HG02798 (cell line): ENCODE measurements around the gene GIGYF2.

ENCODE experiments used
- ATAC-seq: cut with Tn5 transposase; IDR thresholded peaks from one replicate; pipeline ENCODE4 v1.9.1; 2021; ENCODE audit warnings: mild to moderate bottlenecking; ENCODE audit not compliant: unreplicated experiment, poor library complexity

GIGYF2 gene

GRCh38 chr2:232888099-232888836 lies 191.1 kb downstream of the GIGYF2 start:
- ATAC-seq = no peak

GRCh38 chr2:232888839-232889529 lies 191.9 kb downstream of the GIGYF2 start:
- ATAC-seq = no peak

GRCh38 chr2:232889876-232890401 lies 192.8 kb downstream of the GIGYF2 start:
- ATAC-seq = no peak

DNA sequence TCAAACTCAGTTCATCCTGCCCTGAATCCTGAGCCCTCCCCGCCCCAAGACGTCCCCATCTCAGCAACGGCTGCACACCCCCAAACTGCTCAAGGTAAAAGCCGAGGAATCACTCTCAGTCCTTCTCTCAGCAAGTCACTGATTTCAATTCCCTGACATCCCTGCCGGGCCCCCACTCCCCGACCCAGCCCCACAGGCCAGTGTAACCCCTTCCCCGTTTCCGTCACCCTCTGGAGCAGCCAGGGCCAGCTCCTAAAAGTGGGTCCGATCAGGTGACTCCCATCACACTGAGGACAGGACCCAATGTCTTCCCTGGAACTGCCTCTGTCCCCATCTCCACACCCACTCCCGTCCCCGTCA lies 193.4 kb downstream of the GIGYF2 start:
- no peak for ATAC-seq

DNA sequence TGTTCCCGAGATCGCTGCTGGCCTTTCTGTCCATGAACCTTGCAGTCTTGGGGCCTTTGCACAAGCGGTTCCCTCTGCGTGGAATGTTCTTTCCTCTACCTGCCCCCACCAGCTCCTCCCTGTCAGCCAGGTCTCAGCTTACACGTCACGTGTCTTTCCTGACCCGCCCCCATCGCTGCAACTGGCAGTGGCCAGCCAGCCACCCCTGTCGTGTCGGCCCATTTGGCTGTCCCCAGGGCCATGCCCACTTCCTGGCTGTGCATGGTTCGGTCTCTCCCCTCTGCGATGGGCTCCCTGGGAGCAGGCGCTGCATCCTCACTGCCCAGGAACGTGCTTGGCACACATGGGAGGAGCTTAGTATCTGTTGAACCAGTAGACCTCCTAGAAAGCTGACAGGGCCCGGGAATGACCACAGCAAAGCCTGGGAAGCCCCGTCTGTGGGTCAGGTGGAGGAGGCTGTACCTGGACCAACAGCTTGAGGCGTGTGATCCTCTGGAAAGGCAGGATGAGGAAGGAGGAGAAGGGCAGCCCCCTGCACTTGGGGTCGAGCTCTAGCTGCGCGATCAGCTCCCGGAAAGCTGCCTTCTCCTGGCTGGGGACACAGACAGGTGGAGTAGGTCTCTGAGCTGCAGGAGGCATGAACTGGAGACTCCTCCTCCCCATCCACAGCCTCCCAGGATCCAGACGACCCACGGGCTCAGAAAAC lies 193.9 kb downstream of the GIGYF2 start:
- ATAC-seq = no peak

DNA sequence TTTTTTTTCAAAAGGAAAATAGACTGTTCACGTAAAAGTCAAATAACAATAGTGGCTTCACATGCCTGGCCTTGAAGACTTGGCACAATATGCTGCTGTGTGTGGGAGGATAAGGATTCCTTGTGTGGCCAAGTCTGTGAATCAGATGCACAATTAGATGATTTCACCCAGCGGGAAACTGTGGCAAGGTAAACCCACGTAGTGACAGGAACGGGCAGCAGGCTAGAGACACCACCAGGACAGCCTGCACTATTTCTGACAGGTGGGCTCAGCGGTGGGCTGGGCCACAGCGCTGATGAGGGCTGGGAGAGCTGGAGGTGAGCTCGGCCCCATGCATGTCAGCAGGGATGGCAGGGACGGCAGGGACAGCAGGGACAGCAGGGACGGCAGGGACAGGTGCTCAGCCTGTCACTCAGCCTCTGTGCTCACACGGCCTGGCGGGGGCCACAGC lies 194.5 kb downstream of the GIGYF2 start:
- no peak for ATAC-seq

- ATAC-seq = no peak
Observed at GRCh38 chr2:232892221-232892620, 195.1 kb downstream of the GIGYF2 start.

DNA sequence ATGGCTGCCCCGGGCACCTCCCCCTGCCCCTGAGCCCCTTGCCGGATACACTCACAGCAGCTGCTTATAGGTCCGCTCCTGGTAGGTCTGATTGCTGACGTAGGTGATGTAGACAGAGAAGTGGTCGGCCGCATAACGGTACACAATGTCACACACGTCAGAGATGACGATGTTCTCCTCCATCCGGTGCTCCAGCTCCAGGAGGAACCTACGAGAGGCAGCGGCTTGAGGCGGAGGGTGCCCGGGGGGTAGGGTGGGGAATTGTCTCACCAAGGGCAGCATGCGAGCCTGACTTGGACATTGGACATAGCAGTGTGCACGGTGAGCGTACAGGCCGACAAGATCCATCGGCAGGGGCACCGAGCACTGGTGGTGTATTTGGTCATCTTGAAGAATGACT lies 195.7 kb downstream of the GIGYF2 start:
- ATAC-seq = no peak

DNA sequence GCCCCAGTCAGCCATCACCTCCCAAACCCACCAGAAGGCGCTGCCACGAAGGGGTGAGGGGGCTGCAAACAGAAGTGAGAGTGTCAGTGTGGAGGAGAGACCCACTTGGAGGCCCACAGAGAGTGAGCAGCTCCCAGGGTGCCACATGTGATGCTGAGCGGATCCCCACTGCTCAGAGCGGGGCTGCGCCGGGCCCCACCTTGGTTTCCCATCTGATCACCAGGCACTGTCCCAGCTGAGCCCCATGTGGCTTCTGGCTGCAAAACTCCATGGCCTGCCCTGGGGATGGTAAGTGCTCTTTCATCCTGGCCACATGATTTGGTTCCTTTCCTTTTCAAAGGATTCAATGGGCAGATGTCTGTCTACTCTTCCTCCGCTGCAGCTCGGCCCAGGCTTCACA lies 196.7 kb downstream of the GIGYF2 start:
- ATAC-seq = no peak

DNA sequence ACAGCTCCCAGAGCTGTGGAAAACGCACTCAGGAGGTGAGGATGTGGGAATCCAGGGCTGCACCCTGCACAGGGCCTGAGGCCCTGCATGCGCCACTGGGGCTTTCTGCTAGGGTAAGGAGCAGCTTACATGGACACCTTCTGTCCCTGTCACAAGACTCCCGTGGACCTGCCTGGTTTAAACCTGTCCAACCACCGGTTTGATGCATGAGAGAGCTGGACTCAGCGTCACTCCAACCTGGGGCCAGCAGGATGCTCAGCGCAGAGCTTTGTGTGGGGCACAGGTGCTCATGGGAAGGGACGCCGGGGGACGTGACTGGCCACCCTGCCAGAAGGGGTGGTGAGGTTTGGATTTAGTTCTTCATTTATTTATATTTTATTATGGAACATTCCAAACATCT lies 197.1 kb downstream of the GIGYF2 start:
- no peak for ATAC-seq

DNA sequence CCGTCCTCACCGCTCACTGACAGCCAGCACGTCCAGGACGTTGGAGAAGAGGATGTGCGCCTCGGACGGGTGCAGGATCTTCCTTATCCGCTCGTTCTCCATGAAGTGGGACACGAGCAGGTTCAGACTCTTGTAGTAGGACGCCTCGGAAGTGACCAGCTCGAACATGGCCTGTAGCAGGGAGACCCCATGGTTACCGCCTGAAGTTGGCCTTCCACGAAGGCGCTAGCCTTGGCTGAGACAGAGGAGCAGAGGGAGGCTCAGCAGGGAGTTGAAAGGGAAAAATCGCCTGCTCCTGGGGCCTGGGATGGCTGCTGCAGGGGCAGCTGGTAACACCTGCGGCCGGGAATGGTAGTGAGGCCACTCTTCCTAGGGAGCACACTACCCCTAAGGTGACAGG lies 197.6 kb downstream of the GIGYF2 start:
- ATAC-seq = no peak

DNA sequence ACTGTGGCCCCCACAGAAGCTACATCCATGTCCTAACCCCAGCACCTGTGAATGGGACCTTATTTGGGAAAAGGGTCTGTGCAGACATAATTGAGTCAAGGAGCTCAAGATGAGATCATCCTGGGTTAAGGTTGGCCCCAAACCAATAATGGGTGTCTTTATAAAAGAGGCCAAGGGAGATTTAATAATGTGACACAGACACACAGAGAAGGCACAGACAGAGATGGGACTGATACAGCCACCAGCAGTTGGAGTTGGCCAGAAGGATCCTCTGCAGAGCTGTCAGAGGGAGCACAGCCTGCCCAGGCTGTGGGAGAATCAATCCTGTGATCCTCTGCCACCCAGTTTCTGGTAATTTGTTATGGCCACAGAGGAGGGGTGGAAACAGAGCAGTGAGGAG lies 199.0 kb downstream of the GIGYF2 start:
- no peak for ATAC-seq

GRCh38 chr2:232896720-232897597 lies 199.8 kb downstream of the GIGYF2 start:
- ATAC-seq = no peak

DNA sequence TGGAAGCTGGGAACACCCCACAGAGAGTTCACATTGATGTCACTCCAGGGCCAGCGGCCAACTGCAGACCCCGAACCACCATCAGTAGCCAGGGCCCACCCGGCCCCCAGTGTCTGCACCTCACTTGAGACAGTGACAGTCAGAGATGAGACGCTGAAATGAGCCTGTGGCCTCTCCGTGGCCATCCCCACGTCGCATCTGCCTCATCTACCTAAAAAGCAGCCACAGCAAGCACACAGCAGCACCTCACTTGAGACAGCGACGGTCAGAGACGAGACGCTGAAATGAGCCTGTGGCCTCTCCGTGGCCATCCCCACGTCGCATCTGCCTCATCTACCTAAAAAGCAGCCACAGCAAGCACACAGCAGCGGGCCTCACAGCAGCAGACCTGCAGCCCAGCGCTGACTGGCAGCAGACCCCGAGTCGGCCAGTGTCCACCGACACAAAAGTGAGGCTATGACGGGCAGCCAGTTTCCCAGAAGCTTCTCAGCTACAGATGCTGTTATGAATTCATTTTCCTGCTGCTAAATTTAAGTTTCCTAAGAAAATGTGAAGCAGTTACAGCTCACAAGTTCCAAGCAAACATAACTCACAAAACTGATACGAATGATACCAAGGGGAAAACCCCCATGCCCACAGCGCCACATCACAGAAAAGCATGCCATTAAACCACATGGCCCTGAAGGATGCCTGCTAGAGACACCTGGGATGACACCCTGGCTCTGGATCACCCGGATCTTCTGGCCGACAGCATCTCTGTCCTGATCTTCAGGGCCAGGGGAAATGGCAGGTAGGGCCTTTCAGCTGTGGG lies 200.7 kb downstream of the GIGYF2 start:
- no peak for ATAC-seq

DNA sequence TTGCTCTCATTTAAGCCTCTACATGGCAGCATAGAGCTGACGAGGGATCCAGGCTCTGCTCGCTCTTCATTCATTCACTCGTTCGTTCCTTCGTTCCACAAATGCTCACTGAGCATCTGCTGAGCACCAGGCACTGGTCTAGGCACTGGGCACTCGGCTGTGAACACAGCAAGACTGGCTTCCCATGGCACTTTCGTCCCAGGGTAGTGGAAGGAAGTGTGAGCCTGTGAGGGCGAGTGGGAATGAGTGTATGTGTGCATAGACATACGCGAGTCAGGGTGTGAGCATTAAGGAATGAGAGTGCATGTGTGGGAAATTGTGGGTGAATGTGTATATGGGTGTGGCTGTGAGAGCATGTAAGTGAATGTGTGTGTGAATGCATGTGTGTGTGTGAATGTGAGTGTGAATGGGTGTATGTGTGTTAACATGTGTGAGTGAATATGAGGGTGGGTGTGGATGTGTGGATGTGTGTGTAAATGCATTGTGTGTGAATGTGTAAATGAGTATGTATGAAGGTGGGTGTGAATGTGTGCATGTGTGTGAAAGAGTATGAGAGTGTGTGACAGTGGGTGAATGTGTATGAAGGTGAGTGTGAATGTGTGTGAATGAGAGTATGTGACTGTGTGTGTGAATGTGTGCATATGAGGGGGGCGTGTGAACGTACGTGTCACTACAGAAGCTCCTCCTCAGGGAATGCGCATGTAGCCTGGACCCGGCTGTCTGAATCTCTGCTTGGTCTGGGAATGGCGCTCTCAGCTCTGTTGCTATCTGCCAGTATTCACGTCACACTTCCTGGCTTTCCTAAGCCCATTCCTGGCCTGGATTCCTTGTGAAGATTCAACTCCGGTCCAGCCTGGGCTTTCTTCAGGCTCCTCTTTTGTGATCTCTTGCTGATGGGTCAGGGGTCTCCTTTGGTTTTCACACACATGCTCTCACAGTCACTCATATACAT lies 201.7 kb downstream of the GIGYF2 start:
- no peak for ATAC-seq

DNA sequence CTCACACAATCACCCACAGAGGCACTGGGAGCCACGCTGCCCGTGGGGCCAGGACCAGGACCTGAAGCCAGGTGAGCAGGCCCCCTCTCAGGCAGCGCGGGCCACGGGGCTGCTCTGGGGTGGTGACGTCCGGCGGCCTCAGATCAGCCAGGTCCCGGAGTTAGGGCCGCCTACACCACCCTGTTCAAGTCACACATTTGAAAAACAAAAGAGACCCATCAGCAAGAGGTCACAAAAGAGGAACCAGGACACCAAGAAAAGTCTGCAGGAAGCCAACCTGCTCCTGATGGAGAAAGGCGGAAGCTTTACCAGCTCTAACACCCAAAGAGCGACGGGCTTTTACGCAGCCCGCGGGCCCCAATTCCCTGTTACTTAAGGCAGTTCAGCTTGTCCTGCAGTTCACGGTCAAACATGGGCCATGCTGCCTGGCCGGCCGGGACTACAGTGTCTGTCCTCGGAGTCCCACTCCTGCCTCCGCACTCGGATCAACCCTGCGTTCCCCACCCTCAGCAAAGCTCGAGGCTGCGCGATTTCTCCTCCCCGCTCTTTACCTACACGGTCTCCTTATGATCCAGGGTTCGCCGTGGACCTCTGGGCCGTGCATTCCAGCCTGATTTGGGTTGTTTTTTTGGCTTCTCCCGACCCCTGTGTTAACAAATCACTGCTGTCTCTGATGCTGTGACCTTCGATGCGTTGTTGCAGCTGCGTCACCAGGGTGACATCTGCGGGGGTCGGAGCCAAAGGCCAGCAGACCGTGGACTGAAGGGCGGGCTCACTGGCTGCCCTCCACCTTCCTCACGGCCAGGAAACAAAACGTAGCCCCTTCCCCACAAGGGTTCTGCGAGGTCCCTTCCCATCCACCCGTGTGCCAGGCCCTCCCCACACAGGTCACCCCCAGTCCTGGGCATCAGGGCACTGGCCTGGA lies 203.9 kb downstream of the GIGYF2 start:
- ATAC-seq = no peak
